Spinal cord (tissue), 10 donors: Measurements from ENCODE around the gene ARL15. TPM values are rescaled to one million over a fixed set of nuclear protein-coding genes. Genes with fewer than 3 reads are reported as not detected.
A peak's percentile ranks its signal among the peaks of the same experiment; 100 is the strongest.

Experiments used
- DNase-seq, 6 donors: peaks; one replicate each; pipeline versions ENCODE4 v3.0.0 to v3.0.0-alpha.2; 2013 to 2015; ENCODE audit warnings: low spot score in 6 of 6, low read depth in 4 of 6
- H3K27ac ChIP-seq: one replicate; pipeline ENCODE4 v1.5.1; 2013; ENCODE audit warnings: low read depth, low read length, control low read depth
- H3K27me3 ChIP-seq: one replicate; pipeline ENCODE4 v1.6.1; 2013; ENCODE audit warnings: low read length; ENCODE audit not compliant: control insufficient read depth, insufficient read depth
- H3K36me3 ChIP-seq: one replicate; pipeline ENCODE4 v1.6.1; 2013; ENCODE audit warnings: low read length; ENCODE audit not compliant: control insufficient read depth, insufficient read depth
- H3K4me1 ChIP-seq: one replicate; pipeline ENCODE4 v1.6.1; 2013; ENCODE audit warnings: low read length; ENCODE audit not compliant: control insufficient read depth, insufficient read depth
- H3K4me3 ChIP-seq: one replicate; pipeline ENCODE4 v1.5.1; 2013; ENCODE audit warnings: low read depth, low read length, control low read depth
- H3K9me3 ChIP-seq: one replicate; pipeline ENCODE4 v1.6.1; 2013; ENCODE audit warnings: low read length; ENCODE audit not compliant: control insufficient read depth, insufficient read depth
- WGBS: methylation state at CpG from one replicate; pipeline ENCODE4 v1.1.5; 2013; ENCODE audit warnings: missing lambda C conversion rate; ENCODE audit not compliant: insufficient coverage; 5-methylcytosine and 5-hydroxymethylcytosine counted together
- polyA plus RNA-seq, 2 donors: library from polyadenylated mRNA; unstranded; fragments of 120-200 nt; gene quantifications; one replicate each; pipeline ENCODE4 v1.2.1, GENCODE V29; 2013; ENCODE audit not compliant: insufficient read length in 2 of 2
- total RNA-seq, 2 donors: library from RNA; depleted of rRNA in 1 of 2; stranded (reverse); fragments of 120-200 nt in 1 of 2; fragments of >200 nt in 1 of 2; gene quantifications; one replicate each; pipeline versions ENCODE4 v1.2.3 to v1.2.4, GENCODE V29; 2013 to 2014
- donor health status: healthy.

Gene ARL15
- total and polyA plus RNA-seq, 4 donors, result 24.7 to 67.6 (median 36.4) TPM

GRCh38 chr5:54259090-54259489, 51.3 kb downstream of the ARL15 start:
- no peak overlapping the region for H3K27ac ChIP-seq
- no peak for DNase-seq
- no peaks in the 10 kb centered on the region for H3K4me1 ChIP-seq
- H3K36me3 ChIP-seq, result no peaks in the 10 kb centered on the region
- H3K9me3 ChIP-seq, result no peaks in the 10 kb centered on the region
- no peak overlapping the region for H3K4me3 ChIP-seq
- H3K27me3 ChIP-seq, result no peaks in the 10 kb centered on the region

DNA sequence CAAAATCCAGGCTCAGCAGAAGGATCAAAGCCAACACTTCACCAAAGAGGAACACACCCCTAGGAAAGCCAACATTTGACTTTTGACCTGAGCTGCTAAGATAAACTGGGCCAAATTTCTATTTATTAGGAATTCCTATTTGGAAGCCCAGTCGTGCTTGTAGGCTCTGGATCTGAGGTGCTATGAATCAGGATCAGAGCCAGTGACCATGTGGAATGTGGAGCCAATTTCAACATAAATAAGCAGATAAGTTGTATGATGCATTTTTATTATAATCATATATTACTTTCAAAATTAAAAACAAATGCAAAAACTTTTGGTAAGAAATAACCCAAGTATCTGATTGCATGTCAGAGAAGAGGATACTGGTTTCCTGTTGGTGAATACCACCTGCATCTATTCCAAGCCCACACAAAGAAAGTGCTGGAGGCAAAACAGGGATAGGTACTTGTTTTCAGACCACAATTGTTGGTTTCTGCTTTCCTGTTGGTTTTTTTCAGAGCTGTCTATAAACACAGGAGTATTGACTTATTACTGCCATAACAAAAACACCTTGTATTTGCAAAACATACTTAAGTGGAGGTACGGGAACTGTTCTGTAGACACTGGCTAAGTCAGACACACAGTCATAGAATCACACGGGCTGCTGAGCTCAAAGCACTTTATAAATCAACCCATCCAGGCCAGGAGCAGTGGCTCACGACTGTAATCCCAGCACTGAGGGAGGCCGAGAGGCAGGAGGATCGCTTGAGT, 52.8 kb downstream of the ARL15 start:
- DNase-seq, result no peak
- no peak overlapping the region for H3K27ac ChIP-seq
- no CpG with 5 or more reads among the region's 6 CpGs for WGBS
- no peaks in the 10 kb centered on the region for H3K27me3 ChIP-seq
- no peaks in the 10 kb centered on the region for H3K36me3 ChIP-seq
- no peaks in the 10 kb centered on the region for H3K9me3 ChIP-seq
- no peaks in the 10 kb centered on the region for H3K4me1 ChIP-seq
- H3K4me3 ChIP-seq, result no peak overlapping the region

DNA sequence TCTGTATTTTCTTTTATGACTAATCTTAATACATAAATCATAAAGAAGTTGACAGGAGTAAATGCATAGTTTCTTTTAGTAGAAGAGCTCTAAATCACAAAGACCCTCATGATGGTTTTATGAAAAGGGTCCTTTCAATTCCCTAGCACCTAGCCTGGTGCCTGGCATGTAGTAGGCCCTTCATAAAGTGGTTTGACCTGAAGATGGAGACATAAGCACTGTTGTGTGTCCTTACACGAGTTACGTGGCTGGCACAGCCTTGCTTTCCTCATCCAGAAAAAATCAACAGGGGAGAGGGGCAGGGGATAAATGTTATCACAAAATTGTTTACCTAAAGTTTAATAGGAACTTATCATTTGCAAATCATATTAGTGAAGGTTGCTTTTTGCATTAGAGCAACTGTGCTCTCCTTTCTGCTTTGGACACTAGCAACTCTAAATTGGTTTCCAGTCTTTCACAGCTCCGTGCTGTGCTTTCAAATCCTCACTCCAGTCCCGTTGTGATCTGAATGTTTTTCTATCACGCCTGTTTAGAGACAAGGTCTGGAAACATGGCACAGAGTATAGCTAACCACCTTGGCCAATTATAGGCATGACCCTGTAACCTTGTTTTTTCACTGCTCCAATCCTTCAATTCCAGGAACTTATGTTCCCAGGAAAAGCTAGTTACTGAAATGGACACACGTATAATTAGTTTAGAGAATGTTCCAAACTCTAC, 55.7 kb downstream of the ARL15 start:
- 54% methylated on average over 3 of the region's 6 CpGs for WGBS
- H3K36me3 ChIP-seq, result no peaks in the 10 kb centered on the region
- no peaks in the 10 kb centered on the region for H3K4me1 ChIP-seq
- DNase-seq, result peak in 2 of 6 donors; percentile 25 to 30
- H3K27me3 ChIP-seq, result no peaks in the 10 kb centered on the region
- H3K9me3 ChIP-seq, result no peaks in the 10 kb centered on the region
- no peak overlapping the region for H3K27ac ChIP-seq
- H3K4me3 ChIP-seq, result no peak overlapping the region

GRCh38 chr5:54251981-54252380, 58.4 kb downstream of the ARL15 start:
- H3K4me1 ChIP-seq, result no peaks in the 10 kb centered on the region
- H3K27me3 ChIP-seq, result no peaks in the 10 kb centered on the region
- no peak overlapping the region for H3K27ac ChIP-seq
- no peak overlapping the region for H3K4me3 ChIP-seq
- DNase-seq, result no peak
- WGBS, result no CpG with 5 or more reads among the region's 1 CpG
- H3K9me3 ChIP-seq, result no peaks in the 10 kb centered on the region
- H3K36me3 ChIP-seq, result no peaks in the 10 kb centered on the region

DNA sequence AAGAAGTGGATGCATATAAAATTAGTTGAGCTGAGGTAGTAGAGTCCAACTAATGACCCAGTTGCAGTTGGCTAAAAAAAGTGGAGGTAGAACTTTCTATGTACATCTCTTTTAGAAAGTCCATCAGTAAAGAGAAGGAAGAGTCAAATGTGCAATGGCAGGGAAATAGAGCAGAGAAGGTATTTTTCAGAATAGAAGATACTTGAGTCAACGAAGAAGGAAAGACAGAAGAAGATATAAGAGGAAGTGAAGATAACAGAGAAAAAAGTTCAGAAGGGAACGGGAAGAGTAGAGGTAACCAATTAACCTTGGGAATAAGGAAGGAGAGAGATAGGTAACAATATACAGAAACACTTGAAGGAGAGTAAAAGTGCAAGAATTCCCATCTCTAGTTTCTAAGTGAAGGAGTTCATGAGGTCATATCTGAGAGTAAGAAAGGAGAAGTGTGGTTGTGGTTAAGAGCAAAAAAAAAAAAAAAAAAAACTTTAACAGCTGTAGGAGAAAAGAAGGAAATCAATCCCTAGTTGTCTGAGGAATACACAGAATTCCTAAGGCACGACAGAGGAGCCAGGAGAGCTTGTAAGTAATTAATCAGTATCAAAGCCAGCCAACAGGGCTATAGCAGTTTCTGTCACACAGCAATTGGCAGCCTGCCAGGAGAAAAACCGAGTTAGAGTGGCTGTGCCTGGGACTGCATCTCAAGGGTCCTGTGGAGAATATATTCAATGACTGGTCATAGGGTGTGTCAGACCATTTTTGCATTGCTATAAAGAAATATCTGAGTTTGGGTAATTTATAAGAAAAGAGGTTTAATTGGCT, 61.0 kb downstream of the ARL15 start:
- WGBS, result 41% methylated on average over 4 of the region's 4 CpGs
- DNase-seq, result peak in 2 of 6 donors; percentile 44 to 61
- Histone ChIP-seq H3K4me1 (no peaks in the 10 kb centered on the region), H3K4me3 (no peak overlapping the region), H3K27me3 (no peaks in the 10 kb centered on the region), H3K36me3 (no peaks in the 10 kb centered on the region), H3K27ac (no peak overlapping the region), H3K9me3 (no peaks in the 10 kb centered on the region)

- no peaks in the 10 kb centered on the region for H3K36me3 ChIP-seq
- H3K4me1 ChIP-seq, result no peaks in the 10 kb centered on the region
- H3K9me3 ChIP-seq, result no peaks in the 10 kb centered on the region
- no peaks in the 10 kb centered on the region for H3K27me3 ChIP-seq
- no peak for DNase-seq
- no peak overlapping the region for H3K27ac ChIP-seq
- 83% methylated on average over 2 of the region's 5 CpGs for WGBS
- no peak overlapping the region for H3K4me3 ChIP-seq
These were observed 63.1 kb downstream of the ARL15 start for GRCh38 chr5:54247226-54247625.

DNA sequence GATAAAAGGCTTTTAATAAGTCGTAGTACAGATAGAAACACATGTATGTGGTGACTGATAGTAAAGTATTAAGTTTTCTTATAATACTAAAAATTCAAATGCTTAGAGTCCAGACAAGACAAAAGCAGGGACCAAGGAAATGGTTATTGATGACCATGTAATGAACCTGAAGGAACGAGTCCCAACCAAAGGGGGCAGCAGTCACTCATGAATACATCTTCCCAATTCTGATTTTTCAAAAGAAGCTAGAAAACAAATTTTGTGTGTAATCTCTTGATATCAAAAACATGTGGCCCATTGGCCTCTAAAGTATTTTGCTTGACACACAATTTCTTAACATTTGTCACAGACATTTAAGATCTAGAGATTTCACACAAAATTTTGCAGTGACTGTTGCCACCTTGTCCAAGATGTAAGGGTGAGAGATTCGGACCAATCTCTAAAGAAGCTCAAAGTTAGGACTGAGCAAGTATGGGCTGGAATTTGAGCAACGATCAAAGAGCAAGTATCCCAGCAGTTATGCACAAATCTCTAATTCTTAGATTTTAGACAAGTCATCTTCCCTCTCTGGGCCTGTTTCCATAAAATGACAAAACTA, 66.8 kb downstream of the ARL15 start:
- Histone ChIP-seq H3K9me3 (no peaks in the 10 kb centered on the region), H3K36me3 (no peaks in the 10 kb centered on the region), H3K27me3 (no peaks in the 10 kb centered on the region), H3K4me1 (no peaks in the 10 kb centered on the region), H3K27ac (no peak overlapping the region), H3K4me3 (no peak overlapping the region)
- WGBS, result 100% methylated on average over 1 of the region's 4 CpGs
- peak in 2 of 6 donors; percentile 55 to 67 for DNase-seq

GRCh38 chr5:54242297-54242696, 68.1 kb downstream of the ARL15 start:
- 88% methylated on average over 5 of the region's 5 CpGs for WGBS
- Histone ChIP-seq H3K4me3 (no peak overlapping the region), H3K27ac (no peak overlapping the region), H3K4me1 (no peaks in the 10 kb centered on the region), H3K9me3 (no peaks in the 10 kb centered on the region), H3K36me3 (no peaks in the 10 kb centered on the region), H3K27me3 (no peaks in the 10 kb centered on the region)
- DNase-seq, result no peak

DNA sequence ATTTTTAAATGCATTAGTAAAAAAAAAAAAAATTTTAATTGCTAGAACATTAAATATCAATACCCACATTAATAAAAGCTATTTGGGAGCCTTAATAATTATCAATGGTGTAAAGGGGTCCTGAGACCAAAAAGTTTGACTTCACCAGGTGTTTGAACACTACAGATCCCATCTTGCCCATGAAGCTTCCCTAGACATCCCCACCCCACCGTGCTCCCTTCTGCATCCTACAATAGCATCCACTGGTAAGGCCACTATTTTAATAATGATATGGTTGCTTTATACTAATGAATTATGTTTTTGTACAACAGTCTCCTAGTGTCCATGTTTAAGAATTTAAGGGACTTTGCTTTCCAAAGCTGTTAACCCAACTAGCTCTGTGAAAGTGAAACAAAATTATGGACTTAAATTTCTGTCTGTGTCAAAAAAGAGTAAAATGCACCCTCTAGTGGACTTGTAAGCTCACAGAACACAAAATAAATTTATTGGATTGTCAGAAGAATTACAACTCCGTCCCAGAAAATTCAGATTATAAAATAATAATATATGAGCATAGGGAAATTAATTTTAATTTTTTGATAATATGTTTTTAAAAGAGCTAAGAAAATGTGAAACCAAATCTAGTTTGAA, 76.0 kb downstream of the ARL15 start:
- no peak overlapping the region for H3K27ac ChIP-seq
- no CpG with 5 or more reads among the region's 2 CpGs for WGBS
- no peaks in the 10 kb centered on the region for H3K9me3 ChIP-seq
- no peaks in the 10 kb centered on the region for H3K36me3 ChIP-seq
- no peaks in the 10 kb centered on the region for H3K4me1 ChIP-seq
- DNase-seq, result peak in 2 of 6 donors; percentile 43 to 70
- H3K4me3 ChIP-seq, result no peak overlapping the region
- H3K27me3 ChIP-seq, result no peaks in the 10 kb centered on the region
